WERI-Rb-1 (cell line): Measurements from ENCODE around the gene DEPDC5.

Source experiments
- DNase-seq: peaks from one replicate; pipeline ENCODE4 v3.0.0-alpha.2; 2020
- H3K27ac ChIP-seq: fragments of 250-450 bp; sonication (Bioruptor Pico); 2 replicates; pipeline ENCODE4 v1.5.1; 2020; ENCODE audit warnings: mild to moderate bottlenecking, moderate library complexity
- H3K27me3 ChIP-seq: fragments of 250-450 bp; sonication (Bioruptor Pico); 2 replicates; pipeline ENCODE4 v1.5.1; 2021; ENCODE audit warnings: mild to moderate bottlenecking, low read depth, moderate library complexity; ENCODE audit not compliant: insufficient read depth, severe bottlenecking
- H3K36me3 ChIP-seq: fragments of 250-450 bp; sonication (Bioruptor Pico); 2 replicates; pipeline ENCODE4 v1.5.1; 2020; ENCODE audit warnings: mild to moderate bottlenecking, moderate library complexity
- H3K4me3 ChIP-seq: 2 replicates; pipeline ENCODE4 v1.5.1; 2011; ENCODE audit warnings: low read depth, mild to moderate bottlenecking, control low read depth, low read length
- H3K9me3 ChIP-seq: fragments of 250-450 bp; sonication (Bioruptor Pico); 2 replicates; pipeline ENCODE4 v1.5.1; 2021; ENCODE audit warnings: mild to moderate bottlenecking, moderate library complexity; ENCODE audit not compliant: severe bottlenecking
- CTCF ChIP-seq: IDR thresholded peaks from 2 replicates; pipeline ENCODE4 v1.5.1; 2011; ENCODE audit warnings: low read depth, mild to moderate bottlenecking, control low read depth, inconsistent platforms, low read length

Gene DEPDC5

GRCh38 chr22:31874821-31875220, 121.0 kb downstream of the DEPDC5 start:
- Histone ChIP-seq H3K36me3 (peaks cover 20% of the 10 kb centered on the region), H3K27me3 (no peaks in the 10 kb centered on the region), H3K27ac (no peak overlapping the region), H3K4me3 (no peak overlapping the region), H3K9me3 (no peaks in the 10 kb centered on the region)
- no peak for TF ChIP-seq CTCF
- DNase-seq, result no peak

DNA sequence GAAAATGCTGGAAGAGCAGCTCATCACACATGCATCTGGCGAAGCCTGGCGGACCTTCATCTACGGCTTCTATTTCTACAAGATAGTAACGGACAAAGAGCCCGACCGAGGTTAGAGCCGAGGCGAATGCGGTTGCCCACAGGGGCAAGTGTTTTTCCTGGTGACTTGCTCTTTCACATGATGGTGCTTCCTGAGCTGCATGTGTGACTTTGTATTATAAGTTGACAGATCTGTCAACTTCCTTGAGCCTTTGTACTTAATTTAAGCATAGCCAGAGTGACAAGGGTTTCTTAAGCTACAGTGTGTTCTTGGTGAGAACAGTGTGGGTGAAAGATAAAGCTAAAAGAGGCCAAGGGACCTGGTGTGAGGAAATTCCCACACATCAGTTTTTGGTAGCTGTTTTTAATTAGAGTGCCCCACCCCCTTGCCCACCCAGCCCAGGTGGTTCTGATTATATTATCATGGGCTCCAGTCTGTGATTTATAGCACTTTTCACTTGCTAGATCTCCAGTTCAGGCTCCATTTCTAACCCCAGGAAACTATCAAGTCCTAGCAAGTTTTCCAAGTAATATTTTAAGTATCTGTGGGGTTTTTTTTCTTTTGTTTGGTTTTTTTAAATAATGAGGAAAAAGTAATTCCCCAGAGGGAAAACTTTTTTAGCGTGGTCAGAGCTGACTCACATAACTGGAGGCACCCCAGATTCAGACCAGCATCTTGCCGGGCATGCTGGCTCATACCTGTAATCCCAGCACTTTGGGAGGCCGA, 122.5 kb downstream of the DEPDC5 start:
- Histone ChIP-seq H3K27ac (no peak overlapping the region), H3K4me3 (no peak overlapping the region), H3K27me3 (no peaks in the 10 kb centered on the region), H3K36me3 (peaks cover 15% of the 10 kb centered on the region), H3K9me3 (no peaks in the 10 kb centered on the region)
- TF ChIP-seq CTCF, result no peak
- no peak for DNase-seq

- TF ChIP-seq CTCF, result no peak
- no peak overlapping the region for H3K27ac ChIP-seq
- H3K27me3 ChIP-seq, result no peaks in the 10 kb centered on the region
- H3K36me3 ChIP-seq, result peaks cover 5% of the 10 kb centered on the region
- no peak for DNase-seq
- no peak overlapping the region for H3K4me3 ChIP-seq
- no peaks in the 10 kb centered on the region for H3K9me3 ChIP-seq
Measured at GRCh38 chr22:31879585-31879984, 125.8 kb downstream of the DEPDC5 start.

- H3K27ac ChIP-seq, result no peak overlapping the region
- no peak overlapping the region for H3K4me3 ChIP-seq
- H3K9me3 ChIP-seq, result no peaks in the 10 kb centered on the region
- H3K27me3 ChIP-seq, result no peaks in the 10 kb centered on the region
- DNase-seq, result no peak
- TF ChIP-seq CTCF, result no peak
- no peaks in the 10 kb centered on the region; the same call in none of the 2 replicates for H3K36me3 ChIP-seq
Measured at GRCh38 chr22:31881200-31881599, 127.4 kb downstream of the DEPDC5 start.

DNA sequence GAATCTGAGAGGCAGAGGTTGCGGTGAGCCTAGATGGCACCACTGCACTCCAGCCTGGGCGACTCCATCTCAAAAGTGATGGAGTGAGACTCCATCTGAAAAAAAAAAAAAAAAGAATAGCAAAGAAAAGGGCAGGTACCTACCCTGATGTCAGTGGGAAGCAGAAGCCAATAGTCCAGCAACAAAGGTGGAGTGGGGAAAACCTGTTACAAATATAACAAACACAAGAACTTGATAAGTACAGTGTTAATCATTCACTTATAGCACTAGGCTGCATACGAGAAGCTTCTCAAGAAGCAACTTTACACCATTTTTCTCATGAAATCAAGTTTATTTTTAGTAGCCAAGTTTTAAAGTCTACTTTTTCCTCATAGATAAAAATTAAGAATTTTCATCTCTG, 128.0 kb downstream of the DEPDC5 start:
- Histone ChIP-seq H3K27ac (no peak overlapping the region), H3K27me3 (no peaks in the 10 kb centered on the region), H3K9me3 (no peaks in the 10 kb centered on the region), H3K4me3 (no peak overlapping the region), H3K36me3 (no peaks in the 10 kb centered on the region; the same call in none of the 2 replicates)
- no peak for DNase-seq
- no peak for TF ChIP-seq CTCF

- Histone ChIP-seq H3K4me3 (no peak overlapping the region), H3K9me3 (no peaks in the 10 kb centered on the region), H3K36me3 (no peaks in the 10 kb centered on the region; the same call in none of the 2 replicates), H3K27me3 (no peaks in the 10 kb centered on the region), H3K27ac (no peak overlapping the region)
- no peak for DNase-seq
- no peak for TF ChIP-seq CTCF
Measured at GRCh38 chr22:31882971-31883370, 129.2 kb downstream of the DEPDC5 start.
